HG03196 (cell line): ENCODE measurements around the gene MAOB.

Experiments
- ATAC-seq: cut with Tn5 transposase; IDR thresholded peaks from one replicate; pipeline ENCODE4 v1.9.1; 2021; ENCODE audit not compliant: unreplicated experiment

The MAOB gene

DNA sequence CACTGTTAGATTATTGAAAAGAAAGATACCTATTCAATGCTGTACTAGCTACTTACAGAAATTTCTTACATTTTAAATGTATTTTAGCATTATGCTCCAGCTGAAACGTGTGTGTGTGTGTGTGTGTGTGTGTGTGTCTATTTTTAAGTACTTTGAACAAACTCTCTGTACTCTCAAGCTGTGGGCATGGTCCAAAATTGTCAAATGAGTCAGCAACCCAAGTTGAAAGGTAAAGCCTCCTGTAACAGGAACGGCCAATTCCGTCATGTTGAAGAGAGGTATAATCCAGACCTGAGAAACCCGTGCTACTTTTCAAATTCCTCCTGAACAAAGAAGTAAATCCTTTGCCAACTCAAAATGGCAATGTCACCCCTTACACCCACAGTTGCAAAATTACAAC lies 20.5 kb downstream of the MAOB start:
- no peak for ATAC-seq

- ATAC-seq, result no peak
These were observed 21.4 kb downstream of the MAOB start for GRCh38 chrX:43860646-43861370.

GRCh38 chrX:43853225-43853828 lies 28.9 kb downstream of the MAOB start:
- no peak for ATAC-seq

- ATAC-seq, result no peak
These were observed 31.6 kb downstream of the MAOB start for GRCh38 chrX:43850629-43851028.

DNA sequence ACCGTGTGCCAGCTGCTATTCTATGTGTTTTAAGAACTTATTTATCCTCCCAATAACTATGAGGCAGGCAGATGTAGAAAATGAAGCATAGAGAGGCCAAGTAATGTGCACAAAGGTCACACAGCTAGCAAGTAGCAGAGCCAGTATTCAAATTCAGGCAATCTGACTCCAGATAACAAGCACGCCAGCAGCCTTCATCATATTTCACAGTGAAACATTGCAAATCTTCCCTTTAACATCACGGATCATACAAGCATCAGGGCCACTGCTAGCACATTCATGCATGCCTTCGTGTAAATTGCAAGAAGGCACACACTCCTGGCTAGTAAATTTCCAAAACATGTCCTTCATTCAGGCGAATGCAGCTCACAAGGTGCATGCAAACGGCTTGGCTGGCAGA lies 33.1 kb downstream of the MAOB start:
- ATAC-seq, result no peak

DNA sequence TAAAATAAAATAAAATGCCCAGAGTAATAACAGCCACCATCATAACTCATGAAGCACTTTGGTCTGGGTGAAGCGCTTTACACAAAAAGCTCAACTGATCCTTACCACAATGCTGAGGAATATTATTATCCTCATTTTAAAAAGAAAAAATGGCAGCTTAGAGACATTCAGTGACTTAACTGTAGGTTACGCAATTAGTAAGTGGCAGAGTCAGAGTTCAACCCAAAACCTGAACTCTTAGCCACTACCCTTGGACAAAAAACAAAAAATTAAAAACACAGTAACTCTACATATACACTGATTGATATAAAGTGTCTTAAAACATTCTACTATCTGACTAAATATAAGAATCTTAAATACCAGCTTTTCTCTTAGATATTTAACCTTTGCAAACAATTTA lies 34.9 kb downstream of the MAOB start:
- no peak for ATAC-seq

DNA sequence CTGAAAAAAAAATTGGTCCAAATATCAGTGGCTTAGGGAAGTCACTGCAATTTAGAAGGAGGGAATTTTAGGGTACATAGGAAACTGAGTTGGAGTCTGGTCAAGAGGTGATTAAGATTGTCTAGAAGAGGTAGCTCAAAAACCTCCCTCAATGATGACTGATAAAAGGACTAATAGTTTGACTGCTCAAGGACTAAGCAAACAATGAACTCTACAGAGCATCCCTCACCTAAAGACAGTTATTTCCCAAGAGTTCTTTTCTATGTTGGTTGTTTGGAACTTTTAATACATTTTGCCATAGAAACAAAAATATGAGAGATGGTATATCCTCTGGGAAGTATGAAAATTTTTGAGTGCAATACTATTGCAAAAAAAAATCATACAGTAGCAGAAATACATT lies 35.7 kb downstream of the MAOB start:
- no peak for ATAC-seq

DNA sequence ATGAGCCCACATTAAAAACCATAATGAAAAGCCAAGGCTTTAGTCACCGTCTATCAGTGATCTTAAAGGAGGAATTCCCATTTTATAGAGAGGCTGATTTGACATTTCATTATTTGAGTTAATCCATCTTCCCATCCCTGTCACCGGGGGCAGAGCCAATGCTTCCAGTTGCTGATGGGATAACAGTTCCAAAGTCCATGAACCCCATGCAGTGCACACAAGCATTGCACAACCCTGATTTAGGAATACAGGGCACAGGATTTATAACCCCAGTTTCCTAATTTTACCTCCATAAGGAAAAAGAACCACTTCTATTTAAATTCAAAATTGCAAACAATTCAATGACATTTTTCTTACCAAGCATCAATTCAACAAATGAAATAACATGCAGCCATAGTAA lies 36.5 kb downstream of the MAOB start:
- ATAC-seq, result no peak

DNA sequence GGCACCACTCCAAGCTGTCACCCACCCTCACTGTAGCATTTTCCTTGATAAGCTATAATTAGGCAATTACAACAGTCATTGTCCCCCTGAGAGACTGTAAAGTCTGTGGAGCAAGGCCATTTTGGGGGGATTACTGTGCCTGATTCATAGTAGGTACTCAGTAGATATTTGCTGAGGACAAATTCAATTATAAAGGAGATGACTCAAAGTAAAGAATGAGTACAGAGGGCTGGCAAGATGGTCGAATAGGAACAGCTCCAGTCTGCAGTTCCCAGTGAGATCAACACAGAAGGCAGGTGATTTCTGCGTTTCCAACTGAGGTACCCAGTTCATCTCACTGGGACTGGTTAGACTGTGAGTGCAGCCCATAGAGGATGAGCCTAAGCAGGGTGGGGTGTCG lies 42.0 kb downstream of the MAOB start:
- ATAC-seq, result no peak

GRCh38 chrX:43836435-43837184 lies 45.6 kb downstream of the MAOB start:
- no peak for ATAC-seq

DNA sequence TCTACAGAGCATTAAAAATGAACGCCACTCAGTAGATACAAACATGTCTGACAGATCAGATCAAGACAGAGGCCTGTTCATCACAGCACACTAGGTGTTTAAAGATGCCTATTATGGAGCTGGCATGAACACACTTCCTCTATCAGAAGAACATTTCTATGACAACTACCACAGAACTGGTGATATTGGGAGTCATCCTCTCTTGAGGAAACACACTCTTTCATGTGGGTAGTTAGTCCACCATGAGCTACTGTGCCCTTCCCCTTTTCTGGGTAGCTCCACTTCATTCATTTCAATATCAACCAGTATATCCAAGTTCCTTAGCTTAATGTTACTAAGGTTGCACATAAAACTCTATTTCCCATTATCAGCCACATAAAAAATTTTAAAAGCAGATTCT lies 46.7 kb downstream of the MAOB start:
- ATAC-seq, result no peak

DNA sequence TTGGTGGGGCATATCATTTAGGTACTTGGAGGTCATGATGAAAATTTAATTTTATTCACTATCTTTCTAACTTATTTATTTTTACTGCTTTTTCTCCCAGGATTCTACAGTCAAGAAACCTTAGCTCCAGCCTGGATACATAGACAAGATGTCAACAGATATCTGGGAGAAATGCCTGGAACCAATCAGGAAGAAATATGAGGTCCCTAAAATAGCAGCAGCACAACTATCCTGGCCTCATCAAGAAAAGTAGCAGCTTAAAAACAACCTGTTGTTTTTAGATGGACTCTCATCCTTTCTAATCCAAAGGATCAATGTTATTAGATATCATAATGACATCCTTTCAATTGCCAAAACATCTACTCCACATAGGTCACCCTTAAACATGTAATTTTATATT lies 54.5 kb downstream of the MAOB start:
- ATAC-seq, result no peak

DNA sequence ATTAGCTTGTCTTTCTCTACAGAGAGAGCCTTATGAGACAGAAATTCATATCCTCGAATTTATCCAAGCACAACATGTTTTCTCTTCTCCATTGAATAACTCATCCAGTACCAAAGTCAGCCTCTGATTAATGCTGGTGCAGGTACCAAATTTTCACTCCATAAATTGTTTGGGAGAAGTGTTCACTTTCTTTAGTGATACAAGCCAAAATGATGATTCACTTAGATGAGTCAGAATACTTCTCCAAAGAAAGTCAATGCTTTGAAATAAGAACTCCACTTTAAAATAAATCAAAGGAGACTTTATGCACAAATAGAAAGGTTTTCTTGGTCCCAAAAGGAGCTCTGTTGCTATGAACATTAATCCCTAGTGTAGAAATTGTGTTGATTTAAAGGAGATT lies 60.2 kb downstream of the MAOB start:
- no peak for ATAC-seq

DNA sequence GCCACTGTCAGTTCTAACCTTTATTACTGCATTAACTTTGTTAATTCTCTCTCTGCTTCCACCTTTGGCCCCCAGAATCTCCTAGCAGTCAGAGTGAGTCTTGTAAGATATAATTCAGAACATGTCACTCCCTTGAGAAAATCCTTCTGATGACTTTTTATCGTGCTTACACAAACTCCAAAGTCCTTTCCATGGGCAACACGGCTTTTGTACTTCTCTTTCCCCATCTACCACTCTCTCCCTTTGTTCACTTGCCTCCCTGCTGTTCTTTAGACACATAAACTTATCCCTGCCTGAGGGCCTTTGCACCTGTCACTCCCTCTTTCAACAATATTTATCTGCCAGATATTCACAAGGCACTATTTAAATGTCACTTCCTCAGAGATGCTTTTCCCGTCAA lies 64.8 kb downstream of the MAOB start:
- ATAC-seq, result no peak

- ATAC-seq, result no peak
These were observed 67.0 kb downstream of the MAOB start for GRCh38 chrX:43815209-43815608.

DNA sequence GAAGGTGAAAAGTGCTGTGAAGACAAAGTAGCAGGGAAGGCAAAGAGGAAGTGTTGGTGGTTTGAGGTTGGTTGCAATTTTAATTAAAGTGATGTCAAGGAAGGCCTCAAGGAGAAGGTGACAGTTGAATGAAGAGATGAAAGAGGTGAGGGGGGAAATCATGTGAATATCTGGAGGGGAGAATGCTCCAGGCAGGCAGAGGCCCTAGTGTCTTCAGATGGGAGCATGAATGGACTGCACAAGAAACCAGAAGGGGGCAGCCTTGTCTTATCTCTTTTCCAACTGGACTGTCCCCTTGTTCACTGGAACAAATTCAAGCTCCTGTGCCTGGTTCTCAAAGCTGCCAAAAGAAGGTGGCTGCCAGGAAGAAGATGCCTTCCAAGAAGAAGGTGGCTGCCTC lies 68.4 kb downstream of the MAOB start:
- ATAC-seq, result no peak

- ATAC-seq, result no peak
These were observed 68.9 kb downstream of the MAOB start for GRCh38 chrX:43813319-43813718.

GRCh38 chrX:43809463-43809862 lies 72.8 kb downstream of the MAOB start:
- no peak for ATAC-seq

DNA sequence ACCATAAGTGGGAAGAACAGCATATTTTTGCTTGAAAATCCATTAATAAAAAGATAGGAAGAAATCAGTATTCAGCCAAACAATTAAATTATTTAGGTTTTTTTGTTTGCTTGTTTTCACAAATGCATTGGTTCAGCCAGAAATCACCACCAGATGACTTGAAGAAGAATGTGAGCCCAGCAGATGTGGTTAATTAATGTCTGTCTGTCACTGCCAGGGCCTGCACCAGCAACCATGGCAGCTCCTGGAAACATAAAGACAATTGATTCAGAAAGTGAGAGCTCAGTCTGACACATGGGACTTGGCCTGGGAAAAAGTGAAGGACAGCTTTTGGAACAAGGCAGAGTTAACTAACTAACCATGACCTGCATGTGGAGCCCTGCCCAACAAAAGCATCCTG lies 74.0 kb downstream of the MAOB start:
- no peak for ATAC-seq

DNA sequence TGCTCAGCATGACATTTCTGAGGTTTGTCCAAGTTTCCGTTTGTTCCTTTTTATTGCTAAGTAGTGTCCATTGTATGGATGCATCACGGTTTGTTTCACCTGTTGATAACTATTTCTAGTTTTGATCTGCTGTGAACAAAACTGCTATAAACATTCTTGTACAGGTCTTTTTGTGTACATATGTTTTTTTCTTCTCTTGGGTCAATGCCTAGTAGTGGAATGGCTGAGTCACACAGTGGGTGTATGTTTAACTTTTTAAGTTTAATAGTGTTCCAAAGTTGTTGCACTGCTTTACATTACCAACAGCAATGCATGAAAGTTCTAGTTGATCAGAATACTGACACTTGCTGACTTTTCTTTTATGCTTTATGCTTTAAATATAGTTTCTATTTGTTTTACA lies 76.7 kb downstream of the MAOB start:
- ATAC-seq, result no peak

DNA sequence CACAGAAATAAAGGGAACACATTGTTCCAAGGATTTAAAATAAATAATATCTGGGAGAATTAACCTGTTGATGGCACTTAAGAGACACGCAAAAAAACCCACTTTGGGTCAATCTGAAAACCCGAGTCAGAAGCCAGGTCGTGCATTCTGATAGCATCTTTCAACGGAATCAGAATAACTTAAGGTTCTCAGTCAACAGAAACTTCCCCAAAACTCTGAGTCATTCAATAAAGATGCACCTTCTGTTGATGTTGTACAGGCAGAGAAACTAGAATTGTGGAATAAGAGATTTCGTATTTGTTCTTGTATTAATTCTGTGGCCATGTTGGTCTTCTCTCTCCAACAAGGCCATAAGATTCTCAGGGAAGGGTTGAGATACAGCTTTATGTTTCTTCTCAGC lies 78.2 kb downstream of the MAOB start:
- ATAC-seq, result no peak

DNA sequence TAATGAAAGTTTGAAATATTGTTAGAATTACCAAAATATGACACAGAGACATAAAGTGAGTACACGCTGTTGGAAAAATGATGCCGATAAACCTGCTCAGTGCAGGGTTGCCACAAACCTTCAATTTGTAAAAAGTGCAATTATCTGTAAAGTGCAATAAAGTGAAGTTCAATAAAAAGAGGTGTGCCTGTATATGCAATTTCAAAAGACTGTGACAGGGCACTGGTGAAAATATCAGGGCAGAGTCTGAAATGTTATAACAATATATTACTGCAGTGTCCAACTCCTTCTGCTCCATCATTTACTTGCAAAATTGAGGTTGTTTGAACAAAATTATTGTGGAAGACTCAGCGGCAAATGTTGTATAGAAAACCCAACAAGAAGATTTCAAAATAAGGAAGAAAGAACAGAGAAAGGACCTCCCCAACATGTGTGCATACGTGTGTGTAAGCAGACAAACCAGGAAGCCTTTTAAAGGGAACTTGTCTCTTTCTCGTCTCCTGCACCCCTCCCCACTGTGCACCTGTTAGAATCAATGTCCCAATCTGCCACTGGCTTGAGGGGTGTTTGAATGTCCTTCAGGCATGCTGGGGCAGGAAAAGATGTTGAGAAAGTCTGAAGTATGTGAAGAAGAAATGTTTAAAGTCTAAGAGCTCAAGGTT lies 96.2 kb downstream of the MAOB start:
- no peak for ATAC-seq
